Activated naive CD8-positive, alpha-beta T cell treated with anti-CD3 and anti-CD28 coated beads, Interleukin-2, amount 50 U/mL, for 24 hours (primary cell): ENCODE data around the gene MBNL2.

ENCODE experiments used
- ATAC-seq: fragments of 150-1000 bp; cut with Tn5 transposase; one replicate; pipeline ENCODE4 v1.10.0; 2021
- DNase-seq: peaks from one replicate; pipeline ENCODE4 v3.0.0; 2021
- H3K27ac Mint-ChIP-seq: one replicate; pipeline ENCODE4 v1.8.0; 2021; ENCODE audit warnings: mild to moderate bottlenecking, mixed read lengths
- H3K27me3 Mint-ChIP-seq: one replicate; pipeline ENCODE4 v1.8.0; 2021; ENCODE audit warnings: mixed read lengths
- H3K36me3 Mint-ChIP-seq: one replicate; pipeline ENCODE4 v1.8.0; 2021; ENCODE audit warnings: low read depth, mixed read lengths
- H3K4me1 Mint-ChIP-seq: one replicate; pipeline ENCODE4 v1.8.0; 2021; ENCODE audit warnings: mixed read lengths
- H3K4me3 Mint-ChIP-seq: one replicate; pipeline ENCODE4 v1.8.0; 2021; ENCODE audit warnings: mild to moderate bottlenecking, moderate library complexity, mixed read lengths
- H3K9me3 Mint-ChIP-seq: one replicate; pipeline ENCODE4 v1.8.0; 2021; ENCODE audit warnings: mixed read lengths

Gene MBNL2

GRCh38 chr13:97275776-97276501 lies 53.8 kb downstream of the MBNL2 start:
- no peak overlapping the region for H3K4me3 Mint-ChIP-seq
- DNase-seq = no peak
- no peaks in the 10 kb centered on the region for H3K27me3 Mint-ChIP-seq
- peaks cover 51% of the 10 kb centered on the region for H3K4me1 Mint-ChIP-seq
- H3K36me3 Mint-ChIP-seq = peaks cover 28% of the 10 kb centered on the region
- ATAC-seq = no peak
- H3K27ac Mint-ChIP-seq = no peak overlapping the region
- no peaks in the 10 kb centered on the region for H3K9me3 Mint-ChIP-seq

GRCh38 chr13:97276862-97277269 lies 54.7 kb downstream of the MBNL2 start:
- no peaks in the 10 kb centered on the region for H3K9me3 Mint-ChIP-seq
- H3K27me3 Mint-ChIP-seq = no peaks in the 10 kb centered on the region
- ATAC-seq (peak; percentile 15), DNase-seq (no peak)
- no peak overlapping the region for H3K4me3 Mint-ChIP-seq
- H3K36me3 Mint-ChIP-seq = peaks cover 28% of the 10 kb centered on the region
- H3K4me1 Mint-ChIP-seq = peaks cover 48% of the 10 kb centered on the region
- H3K27ac Mint-ChIP-seq = no peak overlapping the region

- Mint-ChIP-seq H3K4me1 (peaks cover 47% of the 10 kb centered on the region), H3K27ac (no peak overlapping the region), H3K4me3 (no peak overlapping the region), H3K27me3 (no peaks in the 10 kb centered on the region), H3K36me3 (peaks cover 30% of the 10 kb centered on the region), H3K9me3 (no peaks in the 10 kb centered on the region)
- DNase-seq = no peak
- no peak for ATAC-seq
Observed at GRCh38 chr13:97278435-97279411, 56.6 kb downstream of the MBNL2 start.

GRCh38 chr13:97279913-97280312 lies 57.8 kb downstream of the MBNL2 start:
- no peak overlapping the region for H3K4me3 Mint-ChIP-seq

GRCh38 chr13:97280478-97280877 lies 58.3 kb downstream of the MBNL2 start:
- Mint-ChIP-seq H3K27ac (no peak overlapping the region), H3K4me1 (peaks cover 41% of the 10 kb centered on the region), H3K4me3 (no peak overlapping the region), H3K36me3 (peaks cover 22% of the 10 kb centered on the region), H3K27me3 (no peaks in the 10 kb centered on the region), H3K9me3 (no peaks in the 10 kb centered on the region)
- DNase-seq = no peak
- peak; percentile 49 for ATAC-seq

More at GRCh38 chr13:97279913-97280312, 57.8 kb downstream of the MBNL2 start:
- ATAC-seq = no peak
- Mint-ChIP-seq H3K27ac (no peak overlapping the region), H3K36me3 (peaks cover 27% of the 10 kb centered on the region), H3K9me3 (no peaks in the 10 kb centered on the region), H3K27me3 (no peaks in the 10 kb centered on the region), H3K4me1 (peaks cover 47% of the 10 kb centered on the region)
- DNase-seq = no peak

GRCh38 chr13:97281028-97281427 lies 58.9 kb downstream of the MBNL2 start:
- Mint-ChIP-seq H3K27ac (no peak overlapping the region), H3K36me3 (peaks cover 19% of the 10 kb centered on the region), H3K4me3 (no peak overlapping the region), H3K27me3 (no peaks in the 10 kb centered on the region), H3K9me3 (no peaks in the 10 kb centered on the region), H3K4me1 (peaks cover 39% of the 10 kb centered on the region)
- DNase-seq (no peak), ATAC-seq (no peak)

GRCh38 chr13:97282705-97283104 lies 60.6 kb downstream of the MBNL2 start:
- peaks cover 31% of the 10 kb centered on the region for H3K4me1 Mint-ChIP-seq
- H3K27ac Mint-ChIP-seq = peak overlapping the region; percentile 16
- no peak overlapping the region for H3K4me3 Mint-ChIP-seq

GRCh38 chr13:97283888-97284287 lies 61.8 kb downstream of the MBNL2 start:
- DNase-seq = no peak
- Mint-ChIP-seq H3K27me3 (no peaks in the 10 kb centered on the region), H3K9me3 (no peaks in the 10 kb centered on the region), H3K4me1 (peaks cover 39% of the 10 kb centered on the region), H3K36me3 (peaks cover 12% of the 10 kb centered on the region), H3K4me3 (no peak overlapping the region), H3K27ac (no peak overlapping the region)
- ATAC-seq = no peak

More at GRCh38 chr13:97282705-97283104, 60.6 kb downstream of the MBNL2 start:
- peaks cover 12% of the 10 kb centered on the region for H3K36me3 Mint-ChIP-seq
- DNase-seq (no peak), ATAC-seq (no peak)
- H3K9me3 Mint-ChIP-seq = no peaks in the 10 kb centered on the region
- H3K27me3 Mint-ChIP-seq = no peaks in the 10 kb centered on the region

- no peaks in the 10 kb centered on the region for H3K27me3 Mint-ChIP-seq
- H3K27ac Mint-ChIP-seq = no peak overlapping the region
- no peak overlapping the region for H3K4me3 Mint-ChIP-seq
- H3K4me1 Mint-ChIP-seq = peaks cover 37% of the 10 kb centered on the region
- peaks cover 12% of the 10 kb centered on the region for H3K36me3 Mint-ChIP-seq
- DNase-seq = no peak
- H3K9me3 Mint-ChIP-seq = no peaks in the 10 kb centered on the region
- no peak for ATAC-seq
Observed at GRCh38 chr13:97284558-97284957, 62.4 kb downstream of the MBNL2 start.

- DNase-seq (no peak), ATAC-seq (no peak)
- no peak overlapping the region for H3K27ac Mint-ChIP-seq
- peaks cover 37% of the 10 kb centered on the region for H3K4me1 Mint-ChIP-seq
- no peak overlapping the region for H3K4me3 Mint-ChIP-seq
- H3K9me3 Mint-ChIP-seq = no peaks in the 10 kb centered on the region
- no peaks in the 10 kb centered on the region for H3K27me3 Mint-ChIP-seq
- peaks cover 12% of the 10 kb centered on the region for H3K36me3 Mint-ChIP-seq
Observed at GRCh38 chr13:97285221-97285955, 63.3 kb downstream of the MBNL2 start.

GRCh38 chr13:97286317-97287046 lies 64.3 kb downstream of the MBNL2 start:
- H3K27ac Mint-ChIP-seq = no peak overlapping the region
- DNase-seq (no peak), ATAC-seq (no peak)
- peaks cover 14% of the 10 kb centered on the region for H3K36me3 Mint-ChIP-seq
- peaks cover 36% of the 10 kb centered on the region for H3K4me1 Mint-ChIP-seq
- no peak overlapping the region for H3K4me3 Mint-ChIP-seq
- no peaks in the 10 kb centered on the region for H3K27me3 Mint-ChIP-seq
- H3K9me3 Mint-ChIP-seq = no peaks in the 10 kb centered on the region

GRCh38 chr13:97287047-97287383 lies 64.9 kb downstream of the MBNL2 start:
- Mint-ChIP-seq H3K36me3 (peaks cover 14% of the 10 kb centered on the region), H3K4me1 (peaks cover 36% of the 10 kb centered on the region), H3K27me3 (no peaks in the 10 kb centered on the region), H3K9me3 (no peaks in the 10 kb centered on the region), H3K4me3 (no peak overlapping the region), H3K27ac (no peak overlapping the region)
- ATAC-seq (no peak), DNase-seq (no peak)

- no peaks in the 10 kb centered on the region for H3K9me3 Mint-ChIP-seq
- no peak for ATAC-seq
- H3K4me3 Mint-ChIP-seq = no peak overlapping the region
- DNase-seq = no peak
- peaks cover 13% of the 10 kb centered on the region for H3K36me3 Mint-ChIP-seq
- H3K27me3 Mint-ChIP-seq = no peaks in the 10 kb centered on the region
- H3K4me1 Mint-ChIP-seq = peaks cover 35% of the 10 kb centered on the region
- H3K27ac Mint-ChIP-seq = peak overlapping the region; percentile 44
Observed at GRCh38 chr13:97288486-97288900, 66.4 kb downstream of the MBNL2 start.
